BLaER1 treated with 17β-estradiol and CSF1 and Interleukin-3, amounts not matched to agents 10 nM and 100 nM (cell line): ENCODE measurements around the gene AHDC1.
"Not testable (repeated sequence)": the region's sequence is repeated elsewhere in the genome, so short reads cannot be mapped to it uniquely, and the experiment has no call there.

Experiments used
- H3K27ac ChIP-seq, 11 experiments: shearing (Covaris generic); formaldehyde crosslinking; 2 replicates each; pipeline ENCODE4 v1.8.1; 2022
- H3K27me3 ChIP-seq, 11 experiments: shearing (Covaris generic); formaldehyde crosslinking; 2 replicates each; pipeline ENCODE4 v1.8.1; 2022
- H3K36me3 ChIP-seq, 11 experiments: shearing (Covaris generic); formaldehyde crosslinking; 2 replicates each; pipeline ENCODE4 v1.8.1; 2022
- H3K4me1 ChIP-seq, 10 experiments: shearing (Covaris generic); formaldehyde crosslinking; 2 replicates each; pipeline ENCODE4 v1.8.1; 2022
- H3K4me2 ChIP-seq, 11 experiments: shearing (Covaris generic); formaldehyde crosslinking; 2 replicates each; pipeline ENCODE4 v1.8.1; 2022
- H3K4me3 ChIP-seq, 10 experiments: shearing (Covaris generic); formaldehyde crosslinking; 2 replicates each; pipeline ENCODE4 v1.8.1; 2022
- H3K9ac ChIP-seq, 11 experiments: shearing (Covaris generic); formaldehyde crosslinking; 2 replicates each; pipeline ENCODE4 v1.8.1; 2022
- H3K9me3 ChIP-seq, 11 experiments: shearing (Covaris generic); formaldehyde crosslinking; replicated peaks in 1 of 11; 2 replicates each; pipeline ENCODE4 v1.8.1; 2022
- H4K20me1 ChIP-seq, 11 experiments: shearing (Covaris generic); formaldehyde crosslinking; 2 replicates each; pipeline ENCODE4 v1.8.1; 2022
- Cebpa-rat ChIP-seq, 11 experiments: shearing (Covaris generic); IDR thresholded peaks; 2 replicates each; pipeline ENCODE4 v1.8.1; 2022

AHDC1 gene

DNA sequence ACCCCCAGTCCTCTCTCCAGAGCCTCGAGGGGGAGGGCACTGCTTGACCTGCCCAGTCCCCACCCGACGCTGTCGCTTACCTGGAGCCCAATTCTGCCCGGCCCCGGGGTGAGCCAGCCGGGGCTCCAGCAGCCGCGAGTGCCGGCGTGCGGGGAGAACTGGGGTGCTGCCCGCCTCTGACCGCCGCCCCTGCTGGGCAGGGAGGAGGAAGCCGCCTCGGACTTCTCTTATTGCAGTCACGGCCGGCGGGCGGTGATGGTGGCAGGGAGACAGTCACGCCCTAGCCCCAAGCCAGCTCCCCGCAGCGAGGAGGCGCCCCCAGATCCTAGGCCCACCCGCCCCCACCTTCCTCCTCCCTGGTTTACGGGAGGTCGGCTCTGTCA is 31.0 kb upstream of the AHDC1 start, which contains the start of gene FGR:
Gene FGR (minus strand): TSS at position 201 of the 383 bp plus-strand sequence. CDS start 11,269 bp downstream, outside the sequence.
- H4K20me1 ChIP-seq, result peaks cover 0 to 16% (median 0%) of the 10 kb centered on the region in 11 experiments; a peak in 6 of 22 replicates
- H3K9me3 ChIP-seq, result peaks cover 0 to 5% (median 0%) of the 10 kb centered on the region in 11 experiments; a peak in 1 of 22 replicates
- H3K27me3 ChIP-seq, result peaks cover 0 to 18% (median 11%) of the 10 kb centered on the region in 11 experiments; a peak in 15 of 22 replicates
- peak within 1 kb of the TSS; percentile 49 to 79 (median 61) for H3K4me3 ChIP-seq
- peak within 1 kb of the TSS; percentile 61 to 88 (median 75) for H3K9ac ChIP-seq
- peaks cover 84 to 95% (median 90%) of the 10 kb centered on the region in 10 experiments for H3K4me1 ChIP-seq
- no peak for TF ChIP-seq Cebpa-rat (IDR thresholded peaks at IDR 0.05)
- H3K36me3 ChIP-seq, result no peaks in the 10 kb centered on the region
- peak within 1 kb of the TSS; percentile 52 to 87 (median 77); a peak in 21 of 22 replicates for H3K27ac ChIP-seq
- peak within 1 kb of the TSS; percentile 88 to 99 (median 96) for H3K4me2 ChIP-seq

DNA sequence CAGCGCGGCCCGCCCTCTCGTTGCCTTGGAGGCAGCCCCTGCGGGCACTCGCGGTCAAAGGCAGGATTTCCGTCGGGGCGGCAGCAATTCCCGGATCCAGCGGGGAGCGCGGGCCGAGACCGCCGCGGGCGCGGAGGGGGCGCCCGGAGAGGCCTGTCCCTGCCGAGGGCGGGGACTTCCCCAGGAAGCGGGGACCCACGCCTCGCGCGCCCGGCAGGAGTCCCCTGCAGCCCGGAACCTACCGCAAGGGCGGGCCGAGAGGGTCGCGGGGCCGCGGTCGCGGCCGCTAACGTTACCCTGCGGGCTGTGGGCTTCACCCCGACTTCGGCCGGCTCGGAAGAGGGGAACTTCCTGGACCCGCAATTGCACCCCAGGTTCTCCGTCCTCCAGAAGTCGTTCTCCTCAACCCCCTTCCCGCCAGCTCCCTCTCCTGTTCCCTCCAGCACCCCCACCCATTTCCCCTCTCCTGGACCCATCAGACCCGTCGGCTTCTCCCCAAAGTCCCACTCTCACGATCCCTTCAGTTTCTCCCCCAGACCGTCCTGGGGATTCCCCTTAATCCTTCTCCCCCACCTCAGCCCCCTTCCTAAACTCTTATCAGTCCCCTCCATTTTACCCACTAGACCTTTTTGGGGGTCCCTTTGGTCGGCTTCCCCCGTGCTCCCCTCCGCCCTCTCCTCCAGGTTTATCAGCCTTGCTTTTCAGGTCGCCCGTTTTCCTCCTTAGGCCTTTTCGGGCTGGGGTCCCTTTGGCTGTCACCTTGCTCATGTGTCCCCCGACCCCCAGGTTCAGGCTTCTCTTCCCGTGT is 30.4 kb upstream of the AHDC1 start:
- Histone ChIP-seq H3K36me3 (no peaks in the 10 kb centered on the region), H3K27ac (peak overlapping the region; percentile 52 to 87 (median 77); a peak in 21 of 22 replicates), H3K4me3 (peak overlapping the region; percentile 49 to 79 (median 61)), H3K9ac (peak overlapping the region; percentile 61 to 88 (median 75)), H4K20me1 (peaks cover 0 to 16% (median 0%) of the 10 kb centered on the region in 11 experiments; a peak in 6 of 22 replicates), H3K4me2 (peak overlapping the region; percentile 88 to 99 (median 96)), H3K9me3 (peaks cover 0 to 5% (median 0%) of the 10 kb centered on the region in 11 experiments; a peak in 1 of 22 replicates), H3K27me3 (peaks cover 0 to 18% (median 11%) of the 10 kb centered on the region in 11 experiments; a peak in 15 of 22 replicates), H3K4me1 (peaks cover 90 to 98% (median 96%) of the 10 kb centered on the region in 10 experiments)
- no peak for TF ChIP-seq Cebpa-rat (IDR thresholded peaks at IDR 0.05)

DNA sequence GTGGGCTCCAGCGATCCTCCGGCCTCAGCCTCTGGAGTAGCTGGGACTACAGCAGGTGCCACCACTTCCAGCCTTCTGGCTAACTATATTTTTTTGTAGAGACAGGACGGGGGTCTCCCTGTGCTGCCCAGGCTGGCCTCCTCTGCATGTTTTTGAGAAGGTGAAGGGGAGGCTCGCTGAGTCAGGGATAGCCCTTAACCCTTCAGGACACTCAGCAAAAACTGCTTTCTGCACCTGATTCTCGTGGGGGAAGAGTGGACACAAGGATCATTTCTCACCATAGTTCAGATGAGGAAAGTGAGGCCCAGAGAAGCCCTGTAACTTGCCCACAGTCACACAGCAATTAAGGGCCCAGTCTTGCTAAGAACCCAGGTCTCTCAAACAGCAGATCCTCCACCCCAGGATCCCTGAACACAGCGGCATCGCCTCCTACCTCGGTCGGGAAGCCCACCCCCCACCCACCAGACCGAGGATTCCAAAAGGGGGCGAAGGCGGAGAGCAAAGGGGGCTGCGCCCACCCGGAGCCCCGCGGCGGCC is 29.8 kb upstream of the AHDC1 start:
- peak overlapping the region; percentile 88 to 99 (median 96) for H3K4me2 ChIP-seq
- H3K36me3 ChIP-seq, result no peaks in the 10 kb centered on the region
- H3K4me1 ChIP-seq, result peaks cover 90 to 100% (median 98%) of the 10 kb centered on the region in 10 experiments
- peaks cover 0 to 5% (median 0%) of the 10 kb centered on the region in 11 experiments; a peak in 1 of 22 replicates for H3K9me3 ChIP-seq
- TF ChIP-seq Cebpa-rat (IDR thresholded peaks at IDR 0.05), result no peak
- peaks cover 0 to 16% (median 0%) of the 10 kb centered on the region in 11 experiments; a peak in 6 of 22 replicates for H4K20me1 ChIP-seq
- peak overlapping the region; percentile 49 to 79 (median 61) for H3K4me3 ChIP-seq
- H3K27ac ChIP-seq, result peak overlapping the region; percentile 52 to 87 (median 77); a peak in 21 of 22 replicates
- H3K27me3 ChIP-seq, result peaks cover 0 to 18% (median 11%) of the 10 kb centered on the region in 11 experiments; a peak in 15 of 22 replicates
- peak overlapping the region; percentile 61 to 88 (median 75) for H3K9ac ChIP-seq

DNA sequence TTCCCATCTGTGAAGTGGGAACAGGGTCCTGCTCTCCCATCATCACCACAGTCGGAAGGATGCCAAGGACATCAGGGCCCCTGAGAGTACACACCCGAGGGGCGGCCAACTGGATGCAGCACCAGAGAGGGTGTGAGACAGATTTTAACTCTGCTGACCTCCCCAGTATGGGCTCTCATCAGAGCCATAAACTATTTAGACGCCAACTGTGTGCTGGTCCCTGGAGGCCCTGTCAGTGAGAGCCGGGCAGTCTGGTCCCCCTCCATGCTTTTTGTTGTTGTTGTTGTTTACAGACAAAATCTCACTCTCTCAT is 29.3 kb upstream of the AHDC1 start:
- H3K4me3 ChIP-seq, result peak overlapping the region in 6 of 10 experiments; percentile 56 to 79 (median 70); a peak in 10 of 20 replicates
- peak overlapping the region; percentile 88 to 99 (median 96) for H3K4me2 ChIP-seq
- H3K4me1 ChIP-seq, result peaks cover 90 to 100% (median 98%) of the 10 kb centered on the region in 10 experiments

DNA sequence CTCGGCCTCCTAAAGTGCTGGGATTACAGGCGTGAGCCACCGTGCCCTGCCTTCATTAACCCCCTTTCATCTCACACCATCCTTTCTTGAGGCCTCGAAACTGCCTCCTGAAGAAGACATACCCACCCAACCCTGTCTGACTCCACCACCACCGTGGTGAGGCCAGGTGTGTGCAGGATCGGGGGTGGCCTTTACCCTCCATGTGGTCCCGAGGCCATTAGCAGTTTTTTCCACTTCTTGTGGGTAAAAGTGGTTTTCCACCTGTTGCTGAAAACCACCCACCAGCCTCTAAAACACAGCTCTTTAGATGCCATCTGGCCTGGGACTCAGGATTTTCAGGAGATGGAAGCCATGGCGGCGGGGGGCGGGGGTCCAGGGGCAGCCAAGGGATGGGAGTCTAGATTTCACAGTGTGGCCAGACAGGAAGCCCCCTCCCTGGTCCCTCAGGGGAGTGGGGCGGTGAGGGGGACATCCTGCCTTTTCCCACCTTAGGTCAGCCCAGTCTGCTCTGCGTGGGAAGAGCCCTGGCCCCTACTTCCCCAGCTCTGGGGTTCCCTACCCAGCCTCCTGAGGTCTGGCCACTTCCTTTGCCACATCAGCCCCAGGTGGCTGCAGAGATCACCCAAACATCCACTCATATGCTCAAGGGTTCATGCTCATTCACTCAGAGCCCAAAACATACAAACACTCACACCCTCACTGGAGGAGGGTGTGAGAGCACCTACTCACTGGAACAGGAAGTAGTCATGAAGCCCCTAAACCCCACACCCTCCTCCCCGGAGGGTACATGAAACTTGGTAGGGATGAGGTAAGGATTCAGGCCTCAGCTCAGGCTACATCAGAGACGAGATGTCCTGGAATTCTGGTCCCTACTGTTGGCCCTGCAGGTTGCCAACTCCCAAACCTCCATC is 28.7 kb upstream of the AHDC1 start:
- Histone ChIP-seq H3K4me3 (peak overlapping the region in 6 of 10 experiments; percentile 5 to 79 (median 70); a peak in 10 of 20 replicates), H3K27ac (peak overlapping the region; percentile 22 to 87 (median 77); a peak in 20 of 22 replicates), H4K20me1 (peaks cover 0 to 16% (median 0%) of the 10 kb centered on the region in 11 experiments; a peak in 6 of 22 replicates), H3K4me1 (peaks cover 90 to 100% (median 99%) of the 10 kb centered on the region in 10 experiments), H3K9ac (peak overlapping the region in 10 of 11 experiments; percentile 1 to 88 (median 75); a peak in 19 of 22 replicates), H3K27me3 (peaks cover 0 to 18% (median 11%) of the 10 kb centered on the region in 11 experiments; a peak in 15 of 22 replicates), H3K36me3 (no peaks in the 10 kb centered on the region), H3K9me3 (peaks cover 0 to 5% (median 0%) of the 10 kb centered on the region in 11 experiments; a peak in 1 of 22 replicates), H3K4me2 (peak overlapping the region; percentile 88 to 99 (median 96))
- no peak for TF ChIP-seq Cebpa-rat (IDR thresholded peaks at IDR 0.05)

More for the DNA sequence above, 29.3 kb upstream of the AHDC1 start:
- H4K20me1 ChIP-seq, result peaks cover 0 to 16% (median 0%) of the 10 kb centered on the region in 11 experiments; a peak in 6 of 22 replicates
- peaks cover 0 to 18% (median 11%) of the 10 kb centered on the region in 11 experiments; a peak in 15 of 22 replicates for H3K27me3 ChIP-seq
- H3K36me3 ChIP-seq, result no peaks in the 10 kb centered on the region
- peaks cover 0 to 5% (median 0%) of the 10 kb centered on the region in 11 experiments; a peak in 1 of 22 replicates for H3K9me3 ChIP-seq
- H3K27ac ChIP-seq, result peak overlapping the region; percentile 38 to 87 (median 77); a peak in 20 of 22 replicates
- no peak for TF ChIP-seq Cebpa-rat (IDR thresholded peaks at IDR 0.05)
- H3K9ac ChIP-seq, result peak overlapping the region in 10 of 11 experiments; percentile 3 to 88 (median 78); a peak in 17 of 22 replicates

DNA sequence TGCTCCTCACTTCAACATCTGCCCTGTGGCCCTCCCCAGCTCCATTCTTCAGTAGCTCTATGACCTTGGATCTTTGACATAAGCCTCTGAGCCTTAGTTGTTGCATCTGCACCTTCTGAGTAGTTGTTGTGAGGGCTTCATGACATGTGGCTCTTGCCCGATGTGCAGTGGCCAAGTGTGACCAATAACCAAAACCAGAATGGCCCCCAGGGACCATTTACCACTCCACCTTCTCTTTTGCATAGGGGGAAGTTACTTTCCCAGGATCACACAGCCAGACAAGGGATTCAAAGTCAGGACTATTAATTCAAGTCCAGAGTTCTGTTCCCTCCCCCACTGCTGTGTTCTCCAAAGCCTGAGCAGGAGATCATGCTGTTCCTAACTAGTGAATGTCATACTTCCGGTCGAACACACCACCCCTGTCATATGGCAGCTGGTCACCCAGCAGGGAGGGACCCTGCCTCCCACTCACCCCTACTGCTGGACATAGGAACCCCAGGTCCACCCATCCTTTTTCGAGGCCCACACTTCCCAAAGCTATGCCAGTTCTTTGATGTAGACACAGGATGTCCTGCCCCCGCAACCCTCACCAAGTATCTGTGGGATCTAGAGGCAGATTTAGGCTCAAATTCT is 27.0 kb upstream of the AHDC1 start:
- Histone ChIP-seq H3K9me3 (peaks cover 0 to 4% (median 0%) of the 10 kb centered on the region in 11 experiments; a peak in 1 of 22 replicates), H3K36me3 (no peaks in the 10 kb centered on the region), H3K4me3 (peak overlapping the region in 5 of 10 experiments; percentile 19 to 79 (median 40); a peak in 7 of 20 replicates), H3K4me2 (peak overlapping the region; percentile 88 to 99 (median 96)), H3K4me1 (peaks cover 90 to 100% (median 100%) of the 10 kb centered on the region in 10 experiments), H3K27ac (peak overlapping the region; percentile 15 to 87 (median 77); a peak in 20 of 22 replicates), H3K27me3 (peaks cover 0 to 18% (median 11%) of the 10 kb centered on the region in 11 experiments; a peak in 15 of 22 replicates), H4K20me1 (peaks cover 0 to 16% (median 0%) of the 10 kb centered on the region in 11 experiments; a peak in 6 of 22 replicates), H3K9ac (peak overlapping the region in 10 of 11 experiments; percentile 1 to 86 (median 47); a peak in 16 of 22 replicates)
- TF ChIP-seq Cebpa-rat (IDR thresholded peaks at IDR 0.05), result no peak

DNA sequence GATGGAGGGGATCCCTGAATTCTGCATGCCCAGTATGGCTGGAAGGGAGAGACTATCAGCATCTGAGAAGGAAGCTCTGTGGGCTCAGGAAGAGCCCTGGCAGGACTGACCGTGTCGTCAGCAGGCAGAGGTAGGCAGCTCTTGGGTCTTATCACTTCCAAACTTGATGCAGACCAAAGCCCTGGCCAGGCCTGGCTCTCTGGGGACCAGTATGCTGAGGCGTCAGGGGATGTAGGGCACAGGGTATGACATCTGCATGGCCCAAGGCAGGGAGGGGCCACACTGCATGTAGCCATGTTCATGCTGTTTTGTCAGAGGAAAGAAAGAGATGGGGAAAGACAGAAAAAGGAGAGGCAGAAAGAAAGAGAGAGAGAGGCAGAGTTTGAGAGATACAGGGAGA is 24.8 kb upstream of the AHDC1 start:
- H3K4me2 ChIP-seq, result peak overlapping the region; percentile 88 to 99 (median 96)
- H3K4me1 ChIP-seq, result peaks cover 99 to 100% (median 100%) of the 10 kb centered on the region in 10 experiments
- H3K4me3 ChIP-seq, result peak overlapping the region in 1 of 10 experiments; percentile 10; a peak in 2 of 20 replicates
- peak overlapping the region in 10 of 11 experiments; percentile 1 to 56 (median 40); a peak in 15 of 22 replicates for H3K9ac ChIP-seq
- peaks cover 0 to 16% (median 0%) of the 10 kb centered on the region in 11 experiments; a peak in 6 of 22 replicates for H4K20me1 ChIP-seq
- TF ChIP-seq Cebpa-rat (IDR thresholded peaks at IDR 0.05), result no peak
- H3K27me3 ChIP-seq, result no peaks in the 10 kb centered on the region
- peak overlapping the region; percentile 4 to 86 (median 49); a peak in 18 of 22 replicates for H3K27ac ChIP-seq
- H3K9me3 ChIP-seq, result no peaks in the 10 kb centered on the region
- peaks cover 0 to 14% (median 0%) of the 10 kb centered on the region in 11 experiments; a peak in 6 of 22 replicates for H3K36me3 ChIP-seq

DNA sequence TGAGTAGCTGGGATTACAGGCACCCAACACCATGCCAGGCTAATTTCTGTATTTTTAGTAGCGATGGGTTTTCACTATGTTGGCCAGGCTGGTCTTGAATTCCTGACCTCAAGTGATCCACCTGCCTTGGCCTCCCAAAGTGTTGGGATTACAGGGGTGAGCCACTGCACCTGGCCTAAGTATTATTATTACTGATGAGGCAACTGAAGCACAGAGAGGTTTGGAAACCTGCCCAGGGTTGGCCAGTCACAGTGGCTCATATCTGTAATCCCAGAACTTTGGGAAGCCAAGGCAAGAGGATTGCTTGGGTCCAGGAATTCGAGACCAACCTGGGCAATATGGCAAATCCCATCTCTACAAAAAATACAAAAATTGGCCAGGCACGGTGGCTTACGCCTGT is 23.8 kb upstream of the AHDC1 start:
- peak overlapping the region; percentile 88 to 99 (median 96); a peak in 21 of 22 replicates for H3K4me2 ChIP-seq

More for the DNA sequence above, 23.8 kb upstream of the AHDC1 start:
- peak overlapping the region in 4 of 11 experiments; percentile 51 to 86 (median 55); a peak in 4 of 22 replicates for H3K27ac ChIP-seq
- not testable (repeated sequence) for H3K4me3 ChIP-seq, H3K9ac ChIP-seq, H3K27me3 ChIP-seq, H3K9me3 ChIP-seq
- H3K36me3 ChIP-seq, result peaks cover 0 to 24% (median 0%) of the 10 kb centered on the region in 11 experiments; a peak in 7 of 22 replicates
- H3K4me1 ChIP-seq, result peaks cover 98 to 100% (median 100%) of the 10 kb centered on the region in 10 experiments
- H4K20me1 ChIP-seq, result peaks cover 0 to 13% (median 0%) of the 10 kb centered on the region in 11 experiments; a peak in 6 of 22 replicates
